ENCODE data around the gene ADTRP. TPM values are rescaled to one million over a fixed set of nuclear protein-coding genes. Genes with fewer than 3 reads are reported as not detected.
"Not testable (repeated sequence)": the region's sequence is repeated elsewhere in the genome, so short reads cannot be mapped to it uniquely, and the experiment has no call there.

ADTRP gene
- total and polyA plus RNA-seq, 9 donors = 0.12 to 0.80 (median 0.34) TPM; not detected in 5

DNA sequence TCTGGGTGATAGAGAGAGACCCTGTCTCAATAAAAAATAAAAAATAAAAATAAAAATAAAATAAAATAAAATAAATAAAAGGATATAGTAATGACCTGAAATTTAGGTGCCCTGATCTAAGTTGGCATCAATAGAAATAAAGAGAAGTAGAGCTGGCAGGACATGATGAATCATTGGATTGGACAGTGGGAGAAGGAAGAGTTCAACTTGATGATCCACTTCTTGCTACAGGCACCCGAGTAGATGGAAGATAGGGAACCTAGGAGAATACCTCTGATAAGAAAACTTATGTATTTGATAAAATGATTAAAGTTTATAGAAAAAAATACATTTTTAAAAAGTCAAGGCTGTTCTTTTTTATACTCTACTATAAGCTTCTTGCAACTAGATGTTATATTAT lies 79.0 kb downstream of the ADTRP start:
- Histone ChIP-seq H3K9me3 (no peaks in the 10 kb centered on the region), H3K36me3 (no peaks in the 10 kb centered on the region), H3K4me1 (ENCODE audit: insufficient read depth) (no peaks in the 10 kb centered on the region), H3K27ac (no peak overlapping the region), H3K4me3 (no peak overlapping the region), H3K27me3 (no peaks in the 10 kb centered on the region)
- intact Hi-C loops (cut with DNase I) = no loop called here
- DNase-seq = no peak
- WGBS, 3 donors = 31 to 33% (median 33%) methylated on average over 1 of the region's 1 CpG
- TF ChIP-seq POLR2A (IDR thresholded peaks at IDR 0.05) = no peak
- TF ChIP-seq EP300 (IDR thresholded peaks at IDR 0.05) = no peak
- TF ChIP-seq, protein P1, sequence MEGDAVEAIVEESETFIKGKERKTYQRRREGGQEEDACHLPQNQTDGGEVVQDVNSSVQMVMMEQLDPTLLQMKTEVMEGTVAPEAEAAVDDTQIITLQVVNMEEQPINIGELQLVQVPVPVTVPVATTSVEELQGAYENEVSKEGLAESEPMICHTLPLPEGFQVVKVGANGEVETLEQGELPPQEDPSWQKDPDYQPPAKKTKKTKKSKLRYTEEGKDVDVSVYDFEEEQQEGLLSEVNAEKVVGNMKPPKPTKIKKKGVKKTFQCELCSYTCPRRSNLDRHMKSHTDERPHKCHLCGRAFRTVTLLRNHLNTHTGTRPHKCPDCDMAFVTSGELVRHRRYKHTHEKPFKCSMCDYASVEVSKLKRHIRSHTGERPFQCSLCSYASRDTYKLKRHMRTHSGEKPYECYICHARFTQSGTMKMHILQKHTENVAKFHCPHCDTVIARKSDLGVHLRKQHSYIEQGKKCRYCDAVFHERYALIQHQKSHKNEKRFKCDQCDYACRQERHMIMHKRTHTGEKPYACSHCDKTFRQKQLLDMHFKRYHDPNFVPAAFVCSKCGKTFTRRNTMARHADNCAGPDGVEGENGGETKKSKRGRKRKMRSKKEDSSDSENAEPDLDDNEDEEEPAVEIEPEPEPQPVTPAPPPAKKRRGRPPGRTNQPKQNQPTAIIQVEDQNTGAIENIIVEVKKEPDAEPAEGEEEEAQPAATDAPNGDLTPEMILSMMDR (IDR thresholded peaks at IDR 0.05) = no peak

DNA sequence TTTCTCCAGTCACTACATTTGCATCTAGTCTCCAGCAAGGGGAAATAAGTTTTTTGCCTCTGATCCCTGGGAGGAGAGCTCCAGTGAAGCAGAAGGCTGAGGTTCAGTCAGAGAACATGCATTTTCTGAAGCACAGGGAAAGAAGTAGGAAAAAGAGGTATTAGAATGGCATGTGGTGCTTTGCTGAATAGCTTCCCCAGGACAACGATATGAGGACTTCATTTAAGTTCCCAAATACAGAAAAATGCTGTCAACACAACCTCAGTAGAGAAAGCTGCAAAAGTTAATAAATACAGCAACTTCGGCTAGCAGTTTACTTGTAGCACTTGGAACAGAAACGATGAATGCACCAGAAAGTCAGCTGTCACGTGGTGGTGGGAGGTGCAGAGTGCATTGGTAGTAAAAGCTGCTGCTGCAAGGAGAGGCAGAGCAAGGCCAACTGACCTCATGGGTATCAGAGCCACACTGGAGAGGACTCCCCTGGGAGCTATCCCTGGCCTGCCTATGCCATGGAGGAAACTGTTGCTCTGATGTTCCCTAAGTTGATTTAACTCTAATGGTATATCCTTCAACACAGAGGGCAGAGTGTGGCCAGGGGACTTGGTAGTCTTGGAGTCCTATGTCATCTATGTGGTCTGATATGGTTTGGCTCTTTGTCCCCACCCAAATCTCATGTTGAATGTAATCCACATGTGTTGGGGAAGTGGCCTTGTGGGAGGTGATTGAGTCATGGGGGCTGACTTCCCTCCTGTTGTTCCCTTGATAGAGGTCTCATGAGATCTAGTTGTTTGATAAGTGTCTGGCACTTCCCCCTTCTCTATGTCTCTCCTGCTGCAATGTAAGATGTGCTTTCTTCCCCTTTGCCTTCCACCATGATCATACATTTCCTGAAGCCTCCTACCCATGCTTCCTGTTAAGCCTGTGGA lies 85.9 kb downstream of the ADTRP start:
- no peaks in the 10 kb centered on the region for H3K27me3 ChIP-seq
- no peak for DNase-seq
- TF ChIP-seq EP300 (IDR thresholded peaks at IDR 0.05) (no peak), POLR2A (IDR thresholded peaks at IDR 0.05) (no peak)
- TF ChIP-seq, protein P1 (IDR thresholded peaks at IDR 0.05) = no peak
- no peaks in the 10 kb centered on the region for H3K36me3 ChIP-seq
- WGBS, 3 donors = 43 to 52% (median 50%) methylated on average over 4 of the region's 4 CpGs
- no peaks in the 10 kb centered on the region for H3K9me3 ChIP-seq
- intact Hi-C loops (cut with DNase I) = no loop called here
- no peak overlapping the region for H3K27ac ChIP-seq
- no peak overlapping the region for H3K4me3 ChIP-seq
- peaks cover 1% of the 10 kb centered on the region for H3K4me1 ChIP-seq (ENCODE audit: insufficient read depth)

DNA sequence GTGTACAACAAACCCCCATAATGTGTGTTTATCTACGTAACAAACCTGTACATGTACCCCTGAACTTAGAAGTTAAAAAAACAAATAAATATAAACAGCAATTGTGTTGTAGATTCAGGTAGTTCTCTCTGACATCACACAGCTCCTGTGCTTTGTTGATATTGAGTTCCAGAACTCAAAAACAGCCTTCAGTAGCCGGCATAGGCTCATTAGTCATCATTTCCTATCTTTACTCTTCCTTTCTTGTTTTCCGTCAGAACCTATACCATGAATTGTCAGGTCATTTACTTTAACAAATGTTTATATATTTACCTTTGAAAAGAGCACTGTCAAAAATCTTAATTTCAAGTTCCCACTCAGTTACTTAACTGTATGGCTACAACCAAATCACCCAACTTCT lies 88.8 kb downstream of the ADTRP start:
- H3K36me3 ChIP-seq = no peaks in the 10 kb centered on the region
- H3K4me1 ChIP-seq (ENCODE audit: insufficient read depth) = peaks cover 1% of the 10 kb centered on the region
- no peak for DNase-seq
- no peak overlapping the region for H3K4me3 ChIP-seq
- no peak overlapping the region for H3K27ac ChIP-seq
- WGBS, 3 donors = 91 to 95% (median 95%) methylated on average over 3 of the region's 3 CpGs
- TF ChIP-seq POLR2A (IDR thresholded peaks at IDR 0.05) (no peak), EP300 (IDR thresholded peaks at IDR 0.05) (no peak)
- TF ChIP-seq, protein P1 (IDR thresholded peaks at IDR 0.05) = no peak
- H3K27me3 ChIP-seq = no peaks in the 10 kb centered on the region
- no peaks in the 10 kb centered on the region for H3K9me3 ChIP-seq
- intact Hi-C loops (cut with DNase I) = no loop called here

- H3K27ac ChIP-seq; intact Hi-C loops (cut with DNase I); DNase-seq; H3K27me3 ChIP-seq; H3K36me3 ChIP-seq; H3K9me3 ChIP-seq; H3K4me1 ChIP-seq (ENCODE audit: insufficient read depth); H3K4me3 ChIP-seq: not testable (repeated sequence)
- WGBS, 3 donors = 94 to 100% (median 97%) methylated on average over 1 of the region's 1 CpG
Observed at GRCh38 chr6:11689400-11689799, 89.2 kb downstream of the ADTRP start.

- H3K27ac ChIP-seq = no peak overlapping the region
- no peaks in the 10 kb centered on the region for H3K9me3 ChIP-seq
- no peaks in the 10 kb centered on the region for H3K27me3 ChIP-seq
- TF ChIP-seq, protein P1 (IDR thresholded peaks at IDR 0.05) = no peak
- no peak for TF ChIP-seq EP300 (IDR thresholded peaks at IDR 0.05)
- no peak for TF ChIP-seq POLR2A (IDR thresholded peaks at IDR 0.05)
- H3K36me3 ChIP-seq = no peaks in the 10 kb centered on the region
- intact Hi-C loops (cut with DNase I) = no loop called here
- WGBS, 3 donors = 9 to 25% (median 21%) methylated on average over 1 of the region's 1 CpG
- H3K4me1 ChIP-seq (ENCODE audit: insufficient read depth) = peaks cover 1% of the 10 kb centered on the region
- no peak overlapping the region for H3K4me3 ChIP-seq
- DNase-seq = no peak
Observed at GRCh38 chr6:11688425-11688709, 90.2 kb downstream of the ADTRP start.

Data from ovary (tissue), 9 donors.